Astrocyte (in vitro differentiated cells and primary cell): ENCODE results near the gene NFAT5. TPM values are rescaled to one million over a fixed set of nuclear protein-coding genes. Genes with fewer than 3 reads are reported as not detected.

Source experiments
- DNase-seq: peaks from one replicate; pipeline ENCODE4 v3.0.0-alpha.2; 2010; ENCODE audit warnings: low read depth
- FAIRE-seq: peaks from 2 replicates; lab custom pipeline; 2011; peaks lifted over from hg19 to GRCh38; lab: Jason Lieb, UNC
- H2AFZ ChIP-seq: 2 replicates; pipeline ENCODE4 v1.6.0; 2012; ENCODE audit warnings: low read depth, low read length, inconsistent platforms
- H3K27ac ChIP-seq: 2 replicates; pipeline ENCODE4 v1.5.1; 2011; ENCODE audit warnings: low read depth, low read length, inconsistent platforms
- H3K27me3 ChIP-seq: 2 replicates; pipeline ENCODE4 v1.6.0; 2011; ENCODE audit warnings: low read length, inconsistent platforms; ENCODE audit not compliant: insufficient read depth
- H3K36me3 ChIP-seq: 2 replicates; pipeline ENCODE4 v1.5.1; 2011; ENCODE audit warnings: low read length, inconsistent platforms; ENCODE audit not compliant: insufficient read depth
- H3K4me1 ChIP-seq: 2 replicates; pipeline ENCODE4 v1.5.1; 2011; ENCODE audit warnings: low read length, inconsistent platforms; ENCODE audit not compliant: insufficient read depth
- H3K4me2 ChIP-seq: 2 replicates; pipeline ENCODE4 v1.6.0; 2012; ENCODE audit warnings: low read length, inconsistent platforms
- H3K4me3 ChIP-seq: 2 replicates; pipeline ENCODE4 v1.5.1; 2011; ENCODE audit warnings: low read depth, mild to moderate bottlenecking, low read length, inconsistent platforms; ENCODE audit not compliant: insufficient read depth
- H3K79me2 ChIP-seq: 2 replicates; pipeline ENCODE4 v1.6.0; 2012; ENCODE audit warnings: mild to moderate bottlenecking, low read length, inconsistent platforms; ENCODE audit not compliant: insufficient read depth
- H3K9ac ChIP-seq: 2 replicates; pipeline ENCODE4 v1.6.0; 2012; ENCODE audit warnings: mild to moderate bottlenecking, low read length, inconsistent platforms
- H3K9me3 ChIP-seq: 2 replicates; pipeline ENCODE4 v1.5.1; 2012; ENCODE audit warnings: low read depth, mild to moderate bottlenecking, low read length, inconsistent platforms; ENCODE audit not compliant: insufficient read depth
- H4K20me1 ChIP-seq: 2 replicates; pipeline ENCODE4 v1.6.0; 2012; ENCODE audit warnings: low read length, inconsistent platforms; ENCODE audit not compliant: insufficient read depth
- H3K27ac Mint-ChIP-seq: one replicate; pipeline ENCODE4 v1.8.0; 2021; ENCODE audit warnings: mild to moderate bottlenecking, mixed read lengths; ENCODE audit not compliant: unreplicated experiment
- H3K27me3 Mint-ChIP-seq: one replicate; pipeline ENCODE4 v1.8.0; 2021; ENCODE audit warnings: low read depth, mixed read lengths; ENCODE audit not compliant: unreplicated experiment
- H3K36me3 Mint-ChIP-seq: one replicate; pipeline ENCODE4 v1.8.0; 2021; ENCODE audit warnings: low read depth, mixed read lengths; ENCODE audit not compliant: unreplicated experiment
- H3K4me1 Mint-ChIP-seq: one replicate; pipeline ENCODE4 v1.8.0; 2021; ENCODE audit warnings: low read depth, mixed read lengths; ENCODE audit not compliant: unreplicated experiment
- H3K4me3 Mint-ChIP-seq: one replicate; pipeline ENCODE4 v1.8.0; 2021; ENCODE audit warnings: mild to moderate bottlenecking, moderate library complexity, mixed read lengths; ENCODE audit not compliant: unreplicated experiment
- H3K9me3 Mint-ChIP-seq: one replicate; pipeline ENCODE4 v1.8.0; 2021; ENCODE audit warnings: mild to moderate bottlenecking, mixed read lengths; ENCODE audit not compliant: unreplicated experiment
- EZH2 ChIP-seq: IDR thresholded peaks from 2 replicates; pipeline ENCODE4 v1.6.1; 2012; ENCODE audit warnings: mild to moderate bottlenecking, low read length, inconsistent platforms; ENCODE audit not compliant: insufficient read depth
- total RNA-seq: library from RNA; stranded (reverse); gene quantifications from 2 replicates; pipeline ENCODE4 v1.2.1, GENCODE V29; 2021
- TF ChIP-seq, protein P1 (sequence below): IDR thresholded peaks from 2 replicates; pipeline ENCODE4 v1.5.1; 2011; ENCODE audit warnings: low read depth, mild to moderate bottlenecking, inconsistent platforms, low read length, moderate library complexity; ENCODE audit not compliant: insufficient read depth

The NFAT5 gene
- total RNA-seq, 1 donor from 2014 or later, result 96.2 TPM

- no peak overlapping the region for H3K9ac ChIP-seq
- Mint-ChIP-seq H3K4me3 (no peak overlapping the region), H3K36me3 (no peaks in the 10 kb centered on the region), H3K4me1 (peaks cover 39% of the 10 kb centered on the region), H3K27ac (peak overlapping the region; percentile 53), H3K9me3 (no peaks in the 10 kb centered on the region), H3K27me3 (no peaks in the 10 kb centered on the region)
- H3K4me1 ChIP-seq, result peaks cover 29% of the 10 kb centered on the region
- H3K4me3 ChIP-seq, result no peak overlapping the region
- DNase-seq (no peak), FAIRE-seq (no peak)
- H3K27me3 ChIP-seq, result no peaks in the 10 kb centered on the region
- H3K9me3 ChIP-seq, result no peaks in the 10 kb centered on the region
- H3K79me2 ChIP-seq, result no peaks in the 10 kb centered on the region
- no peaks in the 10 kb centered on the region for H4K20me1 ChIP-seq
- no peaks in the 10 kb centered on the region for H3K36me3 ChIP-seq
- no peak for TF ChIP-seq EZH2
- no peak overlapping the region for H2AFZ ChIP-seq
- H3K27ac ChIP-seq, result no peak overlapping the region
- H3K4me2 ChIP-seq, result no peak overlapping the region
These were observed 33.8 kb upstream of the NFAT5 start for GRCh38 chr16:69531988-69532387.

GRCh38 chr16:69532641-69533455, 32.9 kb upstream of the NFAT5 start:
- Mint-ChIP-seq H3K27ac (peak overlapping the region; percentile 77), H3K27me3 (no peaks in the 10 kb centered on the region), H3K4me1 (peaks cover 39% of the 10 kb centered on the region), H3K9me3 (no peaks in the 10 kb centered on the region), H3K4me3 (no peak overlapping the region), H3K36me3 (no peaks in the 10 kb centered on the region)
- H3K36me3 ChIP-seq, result no peaks in the 10 kb centered on the region
- no peak overlapping the region for H3K4me2 ChIP-seq
- DNase-seq (no peak), FAIRE-seq (no peak)
- no peaks in the 10 kb centered on the region for H3K27me3 ChIP-seq
- H3K27ac ChIP-seq, result no peak overlapping the region
- H3K79me2 ChIP-seq, result no peaks in the 10 kb centered on the region
- H3K9ac ChIP-seq, result no peak overlapping the region
- no peak overlapping the region for H3K4me3 ChIP-seq
- H3K9me3 ChIP-seq, result no peaks in the 10 kb centered on the region
- H3K4me1 ChIP-seq, result peaks cover 29% of the 10 kb centered on the region
- H2AFZ ChIP-seq, result peak overlapping the region; percentile 29
- H4K20me1 ChIP-seq, result no peaks in the 10 kb centered on the region
- TF ChIP-seq EZH2, result no peak
- TF ChIP-seq, protein P1, sequence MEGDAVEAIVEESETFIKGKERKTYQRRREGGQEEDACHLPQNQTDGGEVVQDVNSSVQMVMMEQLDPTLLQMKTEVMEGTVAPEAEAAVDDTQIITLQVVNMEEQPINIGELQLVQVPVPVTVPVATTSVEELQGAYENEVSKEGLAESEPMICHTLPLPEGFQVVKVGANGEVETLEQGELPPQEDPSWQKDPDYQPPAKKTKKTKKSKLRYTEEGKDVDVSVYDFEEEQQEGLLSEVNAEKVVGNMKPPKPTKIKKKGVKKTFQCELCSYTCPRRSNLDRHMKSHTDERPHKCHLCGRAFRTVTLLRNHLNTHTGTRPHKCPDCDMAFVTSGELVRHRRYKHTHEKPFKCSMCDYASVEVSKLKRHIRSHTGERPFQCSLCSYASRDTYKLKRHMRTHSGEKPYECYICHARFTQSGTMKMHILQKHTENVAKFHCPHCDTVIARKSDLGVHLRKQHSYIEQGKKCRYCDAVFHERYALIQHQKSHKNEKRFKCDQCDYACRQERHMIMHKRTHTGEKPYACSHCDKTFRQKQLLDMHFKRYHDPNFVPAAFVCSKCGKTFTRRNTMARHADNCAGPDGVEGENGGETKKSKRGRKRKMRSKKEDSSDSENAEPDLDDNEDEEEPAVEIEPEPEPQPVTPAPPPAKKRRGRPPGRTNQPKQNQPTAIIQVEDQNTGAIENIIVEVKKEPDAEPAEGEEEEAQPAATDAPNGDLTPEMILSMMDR, result no peak

- H3K27me3 Mint-ChIP-seq, result no peaks in the 10 kb centered on the region
- FAIRE-seq (no peak), DNase-seq (no peak)
- no peak overlapping the region for H3K4me3 Mint-ChIP-seq
- peaks cover 25% of the 10 kb centered on the region for H3K4me1 Mint-ChIP-seq
- H3K4me3 ChIP-seq, result no peak overlapping the region
- no peak overlapping the region for H3K27ac ChIP-seq
- no peaks in the 10 kb centered on the region for H3K27me3 ChIP-seq
- H3K36me3 Mint-ChIP-seq, result no peaks in the 10 kb centered on the region
- H2AFZ ChIP-seq, result peak overlapping the region; percentile 26
- no peak for TF ChIP-seq EZH2
- TF ChIP-seq, protein P1, result no peak
- peak overlapping the region; percentile 3 for H3K27ac Mint-ChIP-seq
- H3K4me2 ChIP-seq, result peak overlapping the region; percentile 33
- H3K4me1 ChIP-seq, result peaks cover 22% of the 10 kb centered on the region
- no peaks in the 10 kb centered on the region for H4K20me1 ChIP-seq
- no peaks in the 10 kb centered on the region for H3K79me2 ChIP-seq
- no peaks in the 10 kb centered on the region for H3K9me3 ChIP-seq
- H3K9ac ChIP-seq, result no peak overlapping the region
- H3K9me3 Mint-ChIP-seq, result no peaks in the 10 kb centered on the region
- no peaks in the 10 kb centered on the region for H3K36me3 ChIP-seq
These were observed 31.0 kb upstream of the NFAT5 start for GRCh38 chr16:69534720-69535119.
